SK-N-MC (cell line): ENCODE data around the gene DERL2.

Source experiments
- EZH2 ChIP-seq: fragments of 200-600 bp; sonication (generic); IDR thresholded peaks from one replicate; pipeline ENCODE4 v1.6.1; 2017; ENCODE audit warnings: antibody characterized with exemption
- FOXP2 ChIP-seq: optimal IDR thresholded peaks from 2 replicates; pipeline ENCODE3; 2011; ENCODE audit warnings: mild to moderate bottlenecking, moderate library complexity; ENCODE audit not compliant: insufficient read depth; ENCODE audit errors: extremely low read length, control extremely low read depth
- POLR2AphosphoS5 ChIP-seq: IDR thresholded peaks from 2 replicates; pipeline ENCODE4 v1.6.1; 2012; ENCODE audit warnings: mild to moderate bottlenecking, low read depth, low read length, borderline replicate concordance

DNA sequence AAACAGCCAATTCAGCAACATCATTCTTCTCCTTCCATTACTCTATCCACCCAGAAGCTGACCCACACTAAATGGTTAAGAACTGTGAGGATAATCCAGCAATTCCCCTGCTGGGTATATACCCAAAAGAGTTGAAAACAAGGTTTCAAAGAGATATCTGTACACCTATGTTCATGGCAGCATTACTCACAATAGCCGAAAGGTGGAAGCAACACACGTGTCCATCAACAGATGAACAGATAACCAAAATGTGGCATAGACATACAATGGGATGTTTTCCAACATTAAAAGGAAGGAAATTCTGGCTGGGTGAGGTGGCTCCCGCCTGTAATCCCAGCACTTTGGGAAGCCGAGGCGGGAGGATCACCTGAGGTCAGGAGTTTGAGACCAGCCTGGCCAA lies 20.3 kb upstream of the DERL2 start:
- TF ChIP-seq EZH2 = no peak
- no peak for TF ChIP-seq POLR2AphosphoS5
- TF ChIP-seq FOXP2 = no peak
